ENCODE results near the gene BANF2.
"Not testable (repeated sequence)": the region's sequence is repeated elsewhere in the genome, so short reads cannot be mapped to it uniquely, and the experiment has no call there.

- not testable (repeated sequence) for TF ChIP-seq POLR2A, CTCF, POLR2AphosphoS5 (IDR thresholded peaks at IDR 0.05)
These were observed 70.0 kb downstream of the BANF2 start for GRCh38 chr20:17769716-17770115.

All from prostate gland (tissue), 2 donors.